VCaP (cell line): ENCODE results near the gene FABP1.

Experiments
- H3K27ac ChIP-seq: fragments of 450-650 bp; 2 replicates; pipeline ENCODE4 v1.5.1; 2017
- TF ChIP-seq, protein P1 (sequence below): fragments of 450-650 bp; conservative IDR thresholded peaks from 2 replicates; pipeline ENCODE4 v1.5.1; 2017; ENCODE audit warnings: mild to moderate bottlenecking, moderate library complexity

Gene FABP1

DNA sequence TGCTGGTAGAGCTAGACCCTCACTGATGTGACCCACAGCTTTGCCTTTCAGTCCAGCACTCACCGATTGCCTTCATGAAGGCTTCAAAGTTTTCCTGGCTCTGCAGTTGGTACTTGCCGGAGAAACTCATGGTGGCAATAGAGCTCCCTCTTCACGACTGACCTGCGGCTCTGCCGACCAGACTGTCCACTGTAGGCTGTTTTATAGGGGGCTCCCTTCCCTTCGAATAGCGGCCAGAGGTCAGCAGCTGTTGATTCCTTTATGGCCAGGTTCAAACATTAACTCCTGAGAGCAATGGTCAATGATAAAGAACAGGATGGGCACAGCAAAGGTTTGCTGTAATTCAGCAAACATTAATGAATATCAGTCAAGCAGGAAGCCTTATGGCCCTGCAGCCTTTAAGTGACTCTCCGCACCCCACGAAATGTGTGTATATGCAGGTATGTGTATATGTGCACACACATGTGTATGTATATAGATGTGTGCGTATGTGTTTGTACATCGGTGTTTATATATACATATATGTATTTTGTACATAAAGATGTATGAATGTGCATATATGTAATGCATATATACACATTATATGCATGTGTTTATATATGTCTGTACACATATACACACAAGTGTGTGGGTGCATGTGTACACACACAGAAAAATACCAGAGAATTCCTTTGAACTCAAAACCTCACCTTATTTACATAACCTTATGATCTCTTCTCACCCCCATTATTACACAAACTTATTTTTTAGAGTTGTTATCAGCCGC is at the start of gene FABP1:
FABP1 (minus strand) TSS at position 175 of the 766 bp plus-strand sequence; CDS start at position 130, 45 bp downstream.
- no peak within 1 kb of the TSS for H3K27ac ChIP-seq
- TF ChIP-seq, protein P1, sequence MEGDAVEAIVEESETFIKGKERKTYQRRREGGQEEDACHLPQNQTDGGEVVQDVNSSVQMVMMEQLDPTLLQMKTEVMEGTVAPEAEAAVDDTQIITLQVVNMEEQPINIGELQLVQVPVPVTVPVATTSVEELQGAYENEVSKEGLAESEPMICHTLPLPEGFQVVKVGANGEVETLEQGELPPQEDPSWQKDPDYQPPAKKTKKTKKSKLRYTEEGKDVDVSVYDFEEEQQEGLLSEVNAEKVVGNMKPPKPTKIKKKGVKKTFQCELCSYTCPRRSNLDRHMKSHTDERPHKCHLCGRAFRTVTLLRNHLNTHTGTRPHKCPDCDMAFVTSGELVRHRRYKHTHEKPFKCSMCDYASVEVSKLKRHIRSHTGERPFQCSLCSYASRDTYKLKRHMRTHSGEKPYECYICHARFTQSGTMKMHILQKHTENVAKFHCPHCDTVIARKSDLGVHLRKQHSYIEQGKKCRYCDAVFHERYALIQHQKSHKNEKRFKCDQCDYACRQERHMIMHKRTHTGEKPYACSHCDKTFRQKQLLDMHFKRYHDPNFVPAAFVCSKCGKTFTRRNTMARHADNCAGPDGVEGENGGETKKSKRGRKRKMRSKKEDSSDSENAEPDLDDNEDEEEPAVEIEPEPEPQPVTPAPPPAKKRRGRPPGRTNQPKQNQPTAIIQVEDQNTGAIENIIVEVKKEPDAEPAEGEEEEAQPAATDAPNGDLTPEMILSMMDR, result no peak

DNA sequence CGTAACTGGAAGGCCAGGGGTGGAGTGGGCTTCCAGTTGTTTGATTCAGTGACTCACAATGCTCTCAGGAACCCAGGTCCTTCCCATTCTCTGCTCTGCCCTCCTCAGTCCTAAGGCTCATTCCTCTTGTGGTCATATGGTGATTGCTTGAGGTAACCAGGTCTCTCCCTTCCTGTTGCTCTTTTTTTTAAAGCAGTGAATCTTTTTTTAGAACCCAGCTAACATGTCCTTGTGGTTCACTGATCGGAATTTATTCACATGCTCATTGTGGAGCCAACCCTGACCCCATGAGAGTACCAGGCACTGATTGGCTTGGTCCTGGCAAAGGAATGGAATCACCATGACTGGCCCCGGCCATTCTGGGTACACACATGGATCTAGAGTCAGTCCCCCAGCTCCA is 49.7 kb upstream of the FABP1 start:
- H3K27ac ChIP-seq, result no peak overlapping the region
- TF ChIP-seq, protein P1, result no peak

DNA sequence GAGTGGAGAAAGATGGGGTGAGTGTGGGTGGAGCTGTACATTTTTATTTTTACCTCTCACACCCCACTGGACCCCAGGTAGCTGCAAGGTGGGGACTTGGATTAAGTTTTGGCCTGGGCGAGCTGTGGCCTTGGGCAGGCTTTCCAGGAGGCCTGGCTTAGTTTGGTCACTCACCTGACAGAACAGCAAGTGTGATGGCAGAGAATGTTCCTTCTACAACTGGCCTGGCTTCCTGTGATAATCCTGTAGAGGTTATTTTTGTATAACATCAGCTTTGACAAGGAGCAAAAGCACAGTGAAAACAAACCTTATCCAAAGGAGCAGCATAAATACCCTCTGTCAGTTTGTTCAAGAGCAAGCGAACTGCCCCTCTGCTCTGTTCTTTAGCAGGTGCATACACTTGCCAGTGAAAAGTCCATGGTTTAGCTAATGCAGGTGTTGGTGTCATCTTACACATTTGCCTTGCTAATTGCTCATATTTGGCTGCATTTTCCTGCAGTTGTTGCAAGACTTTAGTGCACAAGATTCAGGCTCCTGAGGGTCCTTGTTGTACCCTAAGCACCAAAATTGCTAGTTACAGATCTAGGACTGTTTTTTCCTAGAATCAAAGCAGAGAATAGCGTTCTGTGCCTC is 48.6 kb upstream of the FABP1 start:
- TF ChIP-seq, protein P1, result no peak

DNA sequence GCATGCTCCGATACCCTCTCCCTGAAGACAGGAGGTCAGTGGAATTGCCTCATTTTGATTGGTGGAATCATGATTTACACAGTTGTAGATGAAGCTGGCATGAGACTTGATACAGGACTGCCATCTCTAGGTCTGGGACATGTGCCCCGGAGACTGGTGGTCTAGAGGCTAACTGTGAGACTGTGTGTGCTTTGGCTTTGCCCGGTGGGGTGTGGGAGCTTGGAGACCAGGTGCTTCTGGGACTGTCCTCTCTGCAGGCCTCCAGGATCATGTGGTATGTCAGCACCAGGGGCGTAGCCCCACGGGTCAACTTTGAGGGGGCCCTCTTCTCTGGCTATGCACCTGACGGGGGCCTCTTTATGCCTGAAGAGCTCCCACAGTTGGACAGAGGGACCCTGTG is 45.0 kb upstream of the FABP1 start:
- H3K27ac ChIP-seq, result no peak overlapping the region
- TF ChIP-seq, protein P1, result no peak

More for the DNA sequence above, 48.6 kb upstream of the FABP1 start:
- no peak overlapping the region for H3K27ac ChIP-seq

DNA sequence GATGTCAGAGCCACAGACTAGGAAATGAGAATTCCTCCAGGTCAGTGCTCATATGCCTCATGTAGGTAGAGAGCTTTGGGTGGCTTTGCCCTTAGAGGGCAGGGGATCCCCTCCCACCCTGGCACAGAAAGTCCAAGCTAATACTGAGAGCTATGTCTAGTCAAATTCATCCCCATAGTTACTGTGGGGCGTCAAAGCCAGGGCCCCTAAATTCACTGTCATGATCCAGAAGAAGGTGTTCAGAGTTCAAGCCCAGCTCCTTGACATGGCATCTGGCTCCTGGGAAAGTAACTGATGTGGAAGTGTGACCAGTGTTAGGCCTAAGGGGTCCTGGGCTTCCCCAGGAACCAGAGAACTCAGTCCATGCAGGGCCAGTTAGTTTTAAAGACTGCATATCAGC is 44.1 kb upstream of the FABP1 start:
- no peak overlapping the region for H3K27ac ChIP-seq
- TF ChIP-seq, protein P1, result no peak

DNA sequence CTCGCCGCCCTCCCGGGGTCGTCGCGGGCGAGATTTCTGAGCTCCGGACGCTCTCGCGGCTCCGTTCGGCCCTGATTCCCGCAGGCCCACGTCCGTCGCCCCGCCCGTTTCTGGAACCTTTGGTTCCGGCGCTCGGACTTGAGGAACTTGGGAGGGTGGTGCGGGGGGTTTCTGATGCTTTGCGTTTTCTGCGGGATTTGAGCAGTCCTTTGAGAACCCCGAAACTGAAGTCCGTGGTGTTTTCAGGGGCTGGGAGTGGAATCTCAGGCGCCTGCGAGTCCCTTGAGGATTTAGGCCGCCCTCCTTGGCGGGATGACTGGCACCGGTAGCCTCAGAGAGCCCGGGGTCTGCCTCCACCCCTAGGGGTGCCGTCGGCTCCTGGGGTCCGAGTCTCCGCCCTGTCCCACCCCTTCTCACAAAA is 42.6 kb upstream of the FABP1 start:
- no peak overlapping the region for H3K27ac ChIP-seq
- TF ChIP-seq, protein P1, result no peak

DNA sequence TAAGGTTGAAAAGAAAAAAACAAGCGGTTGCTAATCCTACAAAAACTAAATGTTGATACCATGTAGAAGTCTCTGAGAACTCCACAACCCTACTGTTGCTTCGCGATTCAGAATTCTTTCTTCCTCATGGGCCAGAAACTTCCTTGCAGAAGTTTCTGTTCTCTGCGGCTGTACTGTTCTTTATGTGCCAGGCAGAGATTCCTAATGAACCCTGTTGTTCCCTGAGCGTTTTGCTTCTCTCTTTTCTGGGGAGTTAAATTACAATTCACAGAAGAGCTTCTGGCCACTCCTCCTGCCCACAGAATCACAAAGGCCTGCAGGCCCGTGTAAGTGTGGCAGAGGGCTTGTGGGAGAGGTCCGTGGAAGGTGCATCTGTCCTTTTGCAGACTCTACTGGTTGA is 40.5 kb upstream of the FABP1 start:
- TF ChIP-seq, protein P1, result no peak
- H3K27ac ChIP-seq, result no peak overlapping the region
